BJ (cell line): ENCODE measurements around the gene AURKA. TPM values are rescaled to one million over a fixed set of nuclear protein-coding genes. Genes with fewer than 3 reads are reported as not detected.

Experiments
- CTCF ChIA-PET: fragments of 350-600 bp; formaldehyde crosslinking; extraction: SDS; loops from one replicate; lab custom pipeline; 2021; ENCODE audit warnings: antibody characterized with exemption, inconsistent platforms; lab: Yijun Ruan, JAX
- POLR2A ChIA-PET: fragments of 300-600 bp; sonication (Branson Sonifier 250); formaldehyde crosslinking; extraction: SDS; loops from one replicate; lab custom pipeline; 2021; ENCODE audit warnings: antibody characterized with exemption; lab: Charles Lee
- DNase-seq: peaks from one replicate; pipeline ENCODE4 v3.0.0-alpha.2; 2011; ENCODE audit warnings: low read depth
- H3K27me3 ChIP-seq: 2 replicates; pipeline ENCODE4 v1.6.0; 2011; ENCODE audit warnings: low read length; ENCODE audit not compliant: control insufficient read depth, insufficient read depth
- H3K36me3 ChIP-seq: 2 replicates; pipeline ENCODE4 v1.5.1; 2011; ENCODE audit warnings: low read length; ENCODE audit not compliant: control insufficient read depth, insufficient read depth
- H3K4me3 ChIP-seq: 2 replicates; pipeline ENCODE4 v1.5.1; 2011; ENCODE audit warnings: low read depth, mild to moderate bottlenecking, control low read depth, low read length
- polyA plus RNA-seq: library from polyadenylated mRNA; depleted of rRNA; stranded (reverse); fragments of >200 nt; gene quantifications from 2 replicates; pipeline ENCODE4 v1.2.3, GENCODE V29; 2011
- TF ChIP-seq, protein P1 (sequence below): IDR thresholded peaks from 2 replicates; pipeline ENCODE4 v1.5.1; 2011; ENCODE audit warnings: low read depth, mild to moderate bottlenecking, control low read depth, inconsistent platforms, low read length, moderate library complexity; ENCODE audit not compliant: insufficient read depth

AURKA gene
- polyA plus RNA-seq, 1 experiment: 40.4 TPM

DNA sequence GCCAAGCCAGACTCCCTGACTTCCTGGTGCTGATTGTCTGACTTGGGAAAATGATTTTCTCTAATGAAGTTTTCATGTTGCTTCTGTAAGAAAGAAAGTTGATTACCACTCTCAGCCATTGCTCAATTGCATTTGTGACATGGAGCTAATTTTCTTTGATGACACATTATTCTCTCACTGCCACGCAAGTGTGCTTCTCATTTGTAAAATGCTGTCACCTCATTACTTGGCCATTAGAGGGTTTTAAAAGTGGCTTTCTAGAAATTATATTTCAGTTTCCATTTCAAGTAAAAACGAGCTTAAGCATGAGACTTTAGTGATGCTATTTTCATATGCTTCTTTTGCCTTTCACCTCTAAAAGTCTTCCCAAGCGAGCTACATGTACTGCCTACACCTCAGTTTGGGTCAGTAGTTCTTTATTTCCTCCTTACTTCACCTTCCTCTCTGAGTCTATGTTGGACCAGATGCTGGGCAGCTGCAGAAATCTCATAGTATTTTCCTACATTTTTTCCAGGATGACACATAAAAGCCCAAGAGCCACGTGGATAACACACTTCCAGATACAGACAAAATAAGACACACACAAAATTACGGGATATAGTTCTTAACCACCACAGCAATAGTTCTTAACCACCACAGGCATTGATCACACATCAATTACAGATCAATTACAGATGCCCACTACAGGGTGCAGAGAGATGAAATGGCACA, 39.5 kb downstream of the AURKA start:
- Histone ChIP-seq H3K36me3 (no peaks in the 10 kb centered on the region), H3K4me3 (no peak overlapping the region), H3K27me3 (no peaks in the 10 kb centered on the region; the same call in 1 of the 2 replicates)
- POLR2A ChIA-PET: no interaction called here
- no peak for DNase-seq
- CTCF ChIA-PET: interaction anchor here (1.4 to 2.7 kb wide), 2 partner anchors 8 to 10 kb away, joined by 3 to 10 read pairs; no protein-coding TSS in a partner anchor
- TF ChIP-seq, protein P1, sequence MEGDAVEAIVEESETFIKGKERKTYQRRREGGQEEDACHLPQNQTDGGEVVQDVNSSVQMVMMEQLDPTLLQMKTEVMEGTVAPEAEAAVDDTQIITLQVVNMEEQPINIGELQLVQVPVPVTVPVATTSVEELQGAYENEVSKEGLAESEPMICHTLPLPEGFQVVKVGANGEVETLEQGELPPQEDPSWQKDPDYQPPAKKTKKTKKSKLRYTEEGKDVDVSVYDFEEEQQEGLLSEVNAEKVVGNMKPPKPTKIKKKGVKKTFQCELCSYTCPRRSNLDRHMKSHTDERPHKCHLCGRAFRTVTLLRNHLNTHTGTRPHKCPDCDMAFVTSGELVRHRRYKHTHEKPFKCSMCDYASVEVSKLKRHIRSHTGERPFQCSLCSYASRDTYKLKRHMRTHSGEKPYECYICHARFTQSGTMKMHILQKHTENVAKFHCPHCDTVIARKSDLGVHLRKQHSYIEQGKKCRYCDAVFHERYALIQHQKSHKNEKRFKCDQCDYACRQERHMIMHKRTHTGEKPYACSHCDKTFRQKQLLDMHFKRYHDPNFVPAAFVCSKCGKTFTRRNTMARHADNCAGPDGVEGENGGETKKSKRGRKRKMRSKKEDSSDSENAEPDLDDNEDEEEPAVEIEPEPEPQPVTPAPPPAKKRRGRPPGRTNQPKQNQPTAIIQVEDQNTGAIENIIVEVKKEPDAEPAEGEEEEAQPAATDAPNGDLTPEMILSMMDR: no peak

DNA sequence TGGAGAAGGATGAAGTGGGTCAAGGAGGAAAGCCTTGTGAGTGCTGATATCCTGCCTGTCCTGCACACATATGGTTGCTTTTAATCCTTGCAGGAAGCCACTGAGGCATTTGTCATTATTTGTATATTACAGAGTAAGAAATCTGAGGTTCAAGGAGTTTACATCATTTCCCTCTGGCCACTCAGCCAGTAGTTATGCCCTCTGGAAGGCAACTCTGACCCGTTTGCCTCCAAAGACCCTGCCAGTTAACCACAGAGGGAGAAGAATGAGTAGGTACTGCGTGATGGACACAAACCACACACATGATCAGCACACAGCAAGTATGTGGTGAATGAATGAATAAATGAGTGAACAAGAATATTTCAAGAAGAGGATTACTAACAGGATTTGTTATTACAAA, 41.2 kb downstream of the AURKA start:
- no peaks in the 10 kb centered on the region for H3K36me3 ChIP-seq
- H3K27me3 ChIP-seq: no peaks in the 10 kb centered on the region; the same call in 1 of the 2 replicates
- ChIA-PET CTCF (no interaction called here), POLR2A (no interaction called here)
- H3K4me3 ChIP-seq: no peak overlapping the region
- TF ChIP-seq, protein P1: no peak
- DNase-seq: no peak

DNA sequence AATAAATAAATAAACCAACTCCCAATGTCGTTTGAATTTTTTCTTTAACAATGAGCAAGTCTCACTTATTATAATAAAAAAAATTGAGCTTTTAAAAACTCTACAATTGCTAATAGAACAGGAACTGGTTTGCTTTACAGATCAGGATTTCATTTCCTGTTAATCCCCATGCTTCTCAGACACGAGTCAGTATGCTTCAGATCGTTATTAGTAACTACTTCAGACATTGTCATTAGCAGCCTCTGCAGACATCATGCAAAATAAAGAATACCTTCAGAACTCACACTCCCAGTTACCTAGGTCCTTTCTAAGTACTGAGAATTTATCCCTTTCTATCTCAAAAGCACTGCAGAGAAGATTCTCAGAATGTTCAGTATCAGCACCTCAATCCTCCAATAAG, 43.3 kb downstream of the AURKA start:
- H3K4me3 ChIP-seq: no peak overlapping the region
- no peaks in the 10 kb centered on the region for H3K36me3 ChIP-seq
- CTCF ChIA-PET: interaction anchor here (1.0 to 1.2 kb wide), 2 partner anchors 10 to 101 kb away, joined by 3 to 4 read pairs; partner anchors contain the start of genes FAM210B and MC3R
- DNase-seq: no peak
- peaks cover 1% of the 10 kb centered on the region; the same call in 1 of the 2 replicates for H3K27me3 ChIP-seq
- POLR2A ChIA-PET: no interaction called here
- TF ChIP-seq, protein P1: no peak

GRCh38 chr20:56348305-56348693, 43.7 kb downstream of the AURKA start:
- no peak for DNase-seq
- POLR2A ChIA-PET: no interaction called here
- peaks cover 3% of the 10 kb centered on the region; the same call in 1 of the 2 replicates for H3K27me3 ChIP-seq
- no peak overlapping the region for H3K4me3 ChIP-seq
- H3K36me3 ChIP-seq: no peaks in the 10 kb centered on the region
- CTCF ChIA-PET: interaction anchor here (1.0 kb wide), 1 partner anchor 100 kb away, joined by 4 read pairs; the partner anchor contains the start of gene MC3R
- TF ChIP-seq, protein P1: no peak

- CTCF ChIA-PET: interaction anchor here (1.0 kb wide), 1 partner anchor 100 kb away, joined by 4 read pairs; the partner anchor contains the start of gene MC3R
- TF ChIP-seq, protein P1: no peak
Measured at GRCh38 chr20:56347628-56348304, 44.2 kb downstream of the AURKA start.

More at GRCh38 chr20:56347628-56348304, 44.2 kb downstream of the AURKA start:
- no peak overlapping the region for H3K4me3 ChIP-seq
- no peak for DNase-seq
- peaks cover 7% of the 10 kb centered on the region; the same call in 1 of the 2 replicates for H3K27me3 ChIP-seq
- no peaks in the 10 kb centered on the region for H3K36me3 ChIP-seq
- POLR2A ChIA-PET: no interaction called here
